ENCODE measurements around the gene CCDC88B. TPM values are rescaled to one million over a fixed set of nuclear protein-coding genes. Genes with fewer than 3 reads are reported as not detected.

Gene CCDC88B
- total and polyA plus RNA-seq, 10 of the 15 experiments (the other 5 are each of a cell fraction or from before 2014, with no cell fraction given) = 0.24 to 66.0 (median 19.2) TPM

DNA sequence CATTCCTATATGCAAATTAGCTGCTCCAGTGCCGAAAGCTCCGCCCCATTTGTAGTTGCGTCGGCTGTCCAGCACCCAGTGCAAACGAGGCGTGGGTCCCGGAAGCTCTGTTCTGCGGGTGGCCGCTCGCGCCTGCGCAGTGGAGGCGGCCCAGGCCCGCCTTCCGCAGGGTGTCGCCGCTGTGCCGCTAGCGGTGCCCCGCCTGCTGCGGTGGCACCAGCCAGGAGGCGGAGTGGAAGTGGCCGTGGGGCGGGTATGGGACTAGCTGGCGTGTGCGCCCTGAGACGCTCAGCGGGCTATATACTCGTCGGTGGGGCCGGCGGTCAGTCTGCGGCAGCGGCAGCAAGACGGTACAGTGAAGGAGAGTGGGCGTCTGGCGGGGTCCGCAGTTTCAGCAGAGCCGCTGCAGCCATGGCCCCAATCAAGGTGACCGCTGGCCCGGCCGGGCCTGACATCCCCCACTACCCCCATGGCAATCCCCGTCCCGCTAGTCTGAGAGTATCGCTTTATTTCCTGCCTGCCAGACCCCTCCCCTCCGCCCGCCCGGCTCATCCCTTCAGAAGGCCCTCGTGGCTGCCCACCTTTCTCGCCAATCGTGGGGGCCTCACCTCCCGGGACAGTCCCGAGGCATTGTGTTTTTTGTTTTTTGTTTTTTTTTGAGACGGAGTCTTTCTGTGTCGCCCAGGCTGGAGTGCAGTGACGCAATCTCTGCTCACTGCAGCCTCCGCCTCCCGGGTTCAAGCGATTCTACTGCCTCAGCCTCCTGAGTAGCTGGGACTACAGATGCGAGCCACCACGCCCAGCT lies 21.8 kb upstream of the CCDC88B start, which contains the start of gene PRDX5 (continued):
- TF ChIP-seq, protein P1, sequence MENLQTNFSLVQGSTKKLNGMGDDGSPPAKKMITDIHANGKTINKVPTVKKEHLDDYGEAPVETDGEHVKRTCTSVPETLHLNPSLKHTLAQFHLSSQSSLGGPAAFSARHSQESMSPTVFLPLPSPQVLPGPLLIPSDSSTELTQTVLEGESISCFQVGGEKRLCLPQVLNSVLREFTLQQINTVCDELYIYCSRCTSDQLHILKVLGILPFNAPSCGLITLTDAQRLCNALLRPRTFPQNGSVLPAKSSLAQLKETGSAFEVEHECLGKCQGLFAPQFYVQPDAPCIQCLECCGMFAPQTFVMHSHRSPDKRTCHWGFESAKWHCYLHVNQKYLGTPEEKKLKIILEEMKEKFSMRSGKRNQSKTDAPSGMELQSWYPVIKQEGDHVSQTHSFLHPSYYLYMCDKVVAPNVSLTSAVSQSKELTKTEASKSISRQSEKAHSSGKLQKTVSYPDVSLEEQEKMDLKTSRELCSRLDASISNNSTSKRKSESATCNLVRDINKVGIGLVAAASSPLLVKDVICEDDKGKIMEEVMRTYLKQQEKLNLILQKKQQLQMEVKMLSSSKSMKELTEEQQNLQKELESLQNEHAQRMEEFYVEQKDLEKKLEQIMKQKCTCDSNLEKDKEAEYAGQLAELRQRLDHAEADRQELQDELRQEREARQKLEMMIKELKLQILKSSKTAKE (IDR thresholded peaks at IDR 0.05; ENCODE audit: low read depth, poor library complexity, severe bottlenecking) = no peak
- no peak for TF ChIP-seq ASH2L (IDR thresholded peaks at IDR 0.05; ENCODE audit: borderline replicate concordance, low read depth)
- no peak for TF ChIP-seq FOXM1 (IDR thresholded peaks at IDR 0.05; ENCODE audit: low read depth, low read length)
- TF ChIP-seq SPI1 (IDR thresholded peaks at IDR 0.05; ENCODE audit: borderline replicate concordance, insufficient read depth, low read depth, low read length) = peak; percentile 32; the same call in 1 of the 2 replicates
- TF ChIP-seq, protein P2, sequence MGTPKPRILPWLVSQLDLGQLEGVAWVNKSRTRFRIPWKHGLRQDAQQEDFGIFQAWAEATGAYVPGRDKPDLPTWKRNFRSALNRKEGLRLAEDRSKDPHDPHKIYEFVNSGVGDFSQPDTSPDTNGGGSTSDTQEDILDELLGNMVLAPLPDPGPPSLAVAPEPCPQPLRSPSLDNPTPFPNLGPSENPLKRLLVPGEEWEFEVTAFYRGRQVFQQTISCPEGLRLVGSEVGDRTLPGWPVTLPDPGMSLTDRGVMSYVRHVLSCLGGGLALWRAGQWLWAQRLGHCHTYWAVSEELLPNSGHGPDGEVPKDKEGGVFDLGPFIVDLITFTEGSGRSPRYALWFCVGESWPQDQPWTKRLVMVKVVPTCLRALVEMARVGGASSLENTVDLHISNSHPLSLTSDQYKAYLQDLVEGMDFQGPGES (IDR thresholded peaks at IDR 0.05) = peak; percentile 26; the same call in 1 of the 2 replicates
- TF ChIP-seq ATF7 (IDR thresholded peaks at IDR 0.05; ENCODE audit: low read depth) = peak; percentile 49
- peak; percentile 16; the same call in 1 of the 2 replicates for TF ChIP-seq PAX5 (IDR thresholded peaks at IDR 0.05; ENCODE audit: borderline replicate concordance, low read depth, low read length)
- TF ChIP-seq TAF1 (IDR thresholded peaks at IDR 0.05; ENCODE audit: borderline replicate concordance, low read depth, low read length) = peak; percentile 36; the same call in 1 of the 2 replicates
- peak; percentile 32 for TF ChIP-seq SMAD1 (IDR thresholded peaks at IDR 0.05; ENCODE audit: low read depth, partially characterized antibody)
- TF ChIP-seq HDAC2 (IDR thresholded peaks at IDR 0.05) = no peak
- TF ChIP-seq, protein P3, sequence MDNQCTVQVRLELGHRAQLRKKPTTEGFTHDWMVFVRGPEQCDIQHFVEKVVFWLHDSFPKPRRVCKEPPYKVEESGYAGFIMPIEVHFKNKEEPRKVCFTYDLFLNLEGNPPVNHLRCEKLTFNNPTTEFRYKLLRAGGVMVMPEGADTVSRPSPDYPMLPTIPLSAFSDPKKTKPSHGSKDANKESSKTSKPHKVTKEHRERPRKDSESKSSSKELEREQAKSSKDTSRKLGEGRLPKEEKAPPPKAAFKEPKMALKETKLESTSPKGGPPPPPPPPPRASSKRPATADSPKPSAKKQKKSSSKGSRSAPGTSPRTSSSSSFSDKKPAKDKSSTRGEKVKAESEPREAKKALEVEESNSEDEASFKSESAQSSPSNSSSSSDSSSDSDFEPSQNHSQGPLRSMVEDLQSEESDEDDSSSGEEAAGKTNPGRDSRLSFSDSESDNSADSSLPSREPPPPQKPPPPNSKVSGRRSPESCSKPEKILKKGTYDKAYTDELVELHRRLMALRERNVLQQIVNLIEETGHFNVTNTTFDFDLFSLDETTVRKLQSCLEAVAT (IDR thresholded peaks at IDR 0.05) = peak; percentile 63
- TF ChIP-seq TCF7 (IDR thresholded peaks at IDR 0.05; ENCODE audit: borderline replicate concordance) = no peak
- TF ChIP-seq IKZF2 (IDR thresholded peaks at IDR 0.05) = no peak
- TF ChIP-seq BACH1 (IDR thresholded peaks at IDR 0.05; ENCODE audit: borderline replicate concordance) = peak; percentile 91
- TF ChIP-seq, protein P4, sequence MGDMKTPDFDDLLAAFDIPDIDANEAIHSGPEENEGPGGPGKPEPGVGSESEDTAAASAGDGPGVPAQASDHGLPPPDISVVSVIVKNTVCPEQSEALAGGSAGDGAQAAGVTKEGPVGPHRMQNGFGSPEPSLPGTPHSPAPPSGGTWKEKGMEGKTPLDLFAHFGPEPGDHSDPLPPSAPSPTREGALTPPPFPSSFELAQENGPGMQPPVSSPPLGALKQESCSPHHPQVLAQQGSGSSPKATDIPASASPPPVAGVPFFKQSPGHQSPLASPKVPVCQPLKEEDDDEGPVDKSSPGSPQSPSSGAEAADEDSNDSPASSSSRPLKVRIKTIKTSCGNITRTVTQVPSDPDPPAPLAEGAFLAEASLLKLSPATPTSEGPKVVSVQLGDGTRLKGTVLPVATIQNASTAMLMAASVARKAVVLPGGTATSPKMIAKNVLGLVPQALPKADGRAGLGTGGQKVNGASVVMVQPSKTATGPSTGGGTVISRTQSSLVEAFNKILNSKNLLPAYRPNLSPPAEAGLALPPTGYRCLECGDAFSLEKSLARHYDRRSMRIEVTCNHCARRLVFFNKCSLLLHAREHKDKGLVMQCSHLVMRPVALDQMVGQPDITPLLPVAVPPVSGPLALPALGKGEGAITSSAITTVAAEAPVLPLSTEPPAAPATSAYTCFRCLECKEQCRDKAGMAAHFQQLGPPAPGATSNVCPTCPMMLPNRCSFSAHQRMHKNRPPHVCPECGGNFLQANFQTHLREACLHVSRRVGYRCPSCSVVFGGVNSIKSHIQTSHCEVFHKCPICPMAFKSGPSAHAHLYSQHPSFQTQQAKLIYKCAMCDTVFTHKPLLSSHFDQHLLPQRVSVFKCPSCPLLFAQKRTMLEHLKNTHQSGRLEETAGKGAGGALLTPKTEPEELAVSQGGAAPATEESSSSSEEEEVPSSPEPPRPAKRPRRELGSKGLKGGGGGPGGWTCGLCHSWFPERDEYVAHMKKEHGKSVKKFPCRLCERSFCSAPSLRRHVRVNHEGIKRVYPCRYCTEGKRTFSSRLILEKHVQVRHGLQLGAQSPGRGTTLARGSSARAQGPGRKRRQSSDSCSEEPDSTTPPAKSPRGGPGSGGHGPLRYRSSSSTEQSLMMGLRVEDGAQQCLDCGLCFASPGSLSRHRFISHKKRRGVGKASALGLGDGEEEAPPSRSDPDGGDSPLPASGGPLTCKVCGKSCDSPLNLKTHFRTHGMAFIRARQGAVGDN (IDR thresholded peaks at IDR 0.05) = peak; percentile 72
- TF ChIP-seq DPF2 (IDR thresholded peaks at IDR 0.05) = peak; percentile 77; the same call in 1 of the 2 replicates
- 0 out of 2 replicates have a peak, but pooled peaks have one; percentile 19 for TF ChIP-seq CHD1 (IDR thresholded peaks at IDR 0.05; ENCODE audit: low read depth, low read length)
- TF ChIP-seq YBX1 (IDR thresholded peaks at IDR 0.05) = no peak
- no peak for TF ChIP-seq KDM1A (IDR thresholded peaks at IDR 0.05; ENCODE audit: borderline replicate concordance)
- no peak for TF ChIP-seq POU2F2 (IDR thresholded peaks at IDR 0.05; ENCODE audit: borderline replicate concordance, low read depth, low read length)
- TF ChIP-seq RAD21 (IDR thresholded peaks at IDR 0.05; ENCODE audit: insufficient read depth, low read depth, low read length) = peak; percentile 56; the same call in 1 of the 2 replicates
- TF ChIP-seq IKZF1 (conservative IDR thresholded peaks at IDR 0.05) = peak; percentile 65; the same call in 1 of the 2 replicates
